Loucy (cell line): ENCODE results near the gene SLITRK4.

Source experiments
- CTCF ChIP-seq: fragments of 200-600 bp; sonication (generic); conservative IDR thresholded peaks from 2 replicates; pipeline ENCODE4 v1.5.1; 2014; ENCODE audit warnings: mild to moderate bottlenecking, antibody characterized with exemption, low read length
- EZH2phosphoT487 ChIP-seq: fragments of 200-600 bp; IDR thresholded peaks from 2 replicates; pipeline ENCODE4 v1.6.1; 2018; ENCODE audit warnings: antibody characterized with exemption, mild to moderate bottlenecking, moderate library complexity, borderline replicate concordance

- no peak for TF ChIP-seq CTCF
- TF ChIP-seq EZH2phosphoT487: no peak
Measured at GRCh38 chrX:143615851-143616250, 20.1 kb downstream of the SLITRK4 start.
